H9 (cell line): ENCODE results near the gene DPF3. TPM values are rescaled to one million over a fixed set of nuclear protein-coding genes. Genes with fewer than 3 reads are reported as not detected.

ENCODE experiments used
- DNase-seq: peaks from one replicate; pipeline ENCODE4 v3.0.0-alpha.2; 2017
- H2AFZ ChIP-seq: one replicate; pipeline ENCODE4 v1.6.1; 2013; ENCODE audit warnings: mild to moderate bottlenecking, low read length, control low read depth, moderate library complexity
- H2AK5ac ChIP-seq: 2 replicates; pipeline ENCODE4 v1.6.1; 2013; ENCODE audit warnings: low read length, control low read depth, mixed read lengths; ENCODE audit not compliant: insufficient read length
- H2BK120ac ChIP-seq: one replicate; pipeline ENCODE4 v1.6.1; 2013; ENCODE audit warnings: low read depth, mild to moderate bottlenecking, low read length, control low read depth, inconsistent platforms; ENCODE audit not compliant: poor library complexity, severe bottlenecking
- H2BK12ac ChIP-seq: 2 replicates; pipeline ENCODE4 v1.6.1; 2013; ENCODE audit warnings: low read length, control low read depth, mixed read lengths, low read depth; ENCODE audit not compliant: insufficient read length
- H2BK15ac ChIP-seq: 2 replicates; pipeline ENCODE4 v1.6.1; 2013; ENCODE audit warnings: low read depth, low read length, control low read depth
- H2BK20ac ChIP-seq: one replicate; pipeline ENCODE4 v1.6.1; 2013; ENCODE audit warnings: low read depth, mild to moderate bottlenecking, low read length, control low read depth, inconsistent platforms; ENCODE audit not compliant: poor library complexity, severe bottlenecking
- H2BK5ac ChIP-seq: 2 replicates; pipeline ENCODE4 v1.6.1; 2013; ENCODE audit warnings: low read length, control low read depth, mixed read lengths; ENCODE audit not compliant: insufficient read length
- H3K14ac ChIP-seq: 2 replicates; pipeline ENCODE4 v1.6.1; 2013; ENCODE audit warnings: low read length, control low read depth; ENCODE audit not compliant: insufficient read depth
- H3K18ac ChIP-seq: 2 replicates; pipeline ENCODE4 v1.6.1; 2013; ENCODE audit warnings: low read depth, mild to moderate bottlenecking, mixed read lengths, low read length, control low read depth; ENCODE audit not compliant: insufficient read length
- H3K23ac ChIP-seq: 2 replicates; pipeline ENCODE4 v1.6.1; 2013; ENCODE audit warnings: low read length, control low read depth, mixed read lengths, low read depth; ENCODE audit not compliant: insufficient read length
- H3K23me2 ChIP-seq: 2 replicates; pipeline ENCODE4 v1.6.1; 2013; ENCODE audit warnings: low read depth, mild to moderate bottlenecking, mixed read lengths, low read length, control low read depth; ENCODE audit not compliant: insufficient read length, poor library complexity, severe bottlenecking
- H3K27ac ChIP-seq: 2 replicates; pipeline ENCODE4 v1.5.1; 2013; ENCODE audit warnings: low read length, control low read depth, mixed read lengths, low read depth; ENCODE audit not compliant: insufficient read length
- H3K27me3 ChIP-seq: 2 replicates; pipeline ENCODE4 v1.6.1; 2013; ENCODE audit warnings: low read length, control low read depth, inconsistent platforms; ENCODE audit not compliant: insufficient read depth
- H3K4ac ChIP-seq: 2 replicates; pipeline ENCODE4 v1.6.1; 2013; ENCODE audit warnings: low read depth, mild to moderate bottlenecking, control low read depth, inconsistent platforms, low read length, moderate library complexity
- H3K4me1 ChIP-seq: 2 replicates; pipeline ENCODE4 v1.6.1; 2013; ENCODE audit warnings: low read length, control low read depth, inconsistent platforms; ENCODE audit not compliant: insufficient read depth
- H3K4me2 ChIP-seq: 2 replicates; pipeline ENCODE4 v1.6.1; 2013; ENCODE audit warnings: low read length, control low read depth, mixed read lengths; ENCODE audit not compliant: insufficient read length, insufficient read depth
- H3K56ac ChIP-seq: 2 replicates; pipeline ENCODE4 v1.6.1; 2013; ENCODE audit warnings: low read depth, mild to moderate bottlenecking, mixed read lengths, low read length, control low read depth; ENCODE audit not compliant: insufficient read length
- H3K79me1 ChIP-seq: 2 replicates; pipeline ENCODE4 v1.6.1; 2013; ENCODE audit warnings: low read depth, mild to moderate bottlenecking, moderate library complexity, low read length, control low read depth, inconsistent platforms; ENCODE audit not compliant: insufficient read depth, poor library complexity, severe bottlenecking
- H3K79me2 ChIP-seq: 2 replicates; pipeline ENCODE4 v1.6.1; 2013; ENCODE audit warnings: low read length, control low read depth, inconsistent platforms; ENCODE audit not compliant: insufficient read depth
- H3K9ac ChIP-seq: 2 replicates; pipeline ENCODE4 v1.6.1; 2013; ENCODE audit warnings: low read length, control low read depth, mixed read lengths; ENCODE audit not compliant: insufficient read length; ENCODE audit errors: extremely low read depth
- H3K9me3 ChIP-seq: one replicate; pipeline ENCODE4 v1.6.1; 2013; ENCODE audit warnings: low read depth, low read length, inconsistent platforms; ENCODE audit not compliant: control insufficient read depth
- H3T11ph ChIP-seq: one replicate; pipeline ENCODE4 v1.6.1; 2013; ENCODE audit warnings: mild to moderate bottlenecking, low read length, control low read depth, inconsistent platforms
- H4K20me1 ChIP-seq: one replicate; pipeline ENCODE4 v1.6.1; 2013; ENCODE audit not compliant: control insufficient read depth, insufficient read length, insufficient read depth
- H4K5ac ChIP-seq: 2 replicates; pipeline ENCODE4 v1.6.1; 2013; ENCODE audit warnings: low read depth, mild to moderate bottlenecking, mixed read lengths, low read length, control low read depth; ENCODE audit not compliant: insufficient read length
- H4K8ac ChIP-seq: replicated peaks from 2 replicates; pipeline ENCODE4 v1.6.1; 2013; ENCODE audit warnings: low read length, control low read depth, mixed read lengths, low read depth; ENCODE audit not compliant: insufficient read length
- H4K91ac ChIP-seq: 2 replicates; pipeline ENCODE4 v1.6.1; 2013; ENCODE audit warnings: low read depth, mild to moderate bottlenecking, moderate library complexity, mixed read lengths, low read length, control low read depth; ENCODE audit not compliant: insufficient read length
- H3K27ac Mint-ChIP-seq, 3 experiments: 2 replicates in 2 of 3; 3 replicates in 1 of 3; pipeline ENCODE4 v1.8.0; 2020 to 2021; ENCODE audit warnings: mixed read lengths in 3 of 3, mild to moderate bottlenecking in 1 of 3, moderate library complexity in 1 of 3
- H3K27me3 Mint-ChIP-seq: 2 replicates; pipeline ENCODE4 v1.8.0; 2021; ENCODE audit warnings: low read depth, mild to moderate bottlenecking, moderate library complexity, mixed read lengths
- H3K36me3 Mint-ChIP-seq, 3 experiments: 2 replicates in 2 of 3; 3 replicates in 1 of 3; pipeline ENCODE4 v1.8.0; 2020 to 2021; ENCODE audit warnings: low read depth in 3 of 3, mixed read lengths in 3 of 3; ENCODE audit not compliant: insufficient read depth in 1 of 3
- H3K4me1 Mint-ChIP-seq, 2 experiments: 2 replicates each; pipeline ENCODE4 v1.8.0; 2020; ENCODE audit warnings: mixed read lengths in 2 of 2
- H3K4me3 Mint-ChIP-seq, 2 experiments: 2 replicates in 1 of 2; 3 replicates in 1 of 2; pipeline ENCODE4 v1.8.0; 2020 to 2021; ENCODE audit warnings: mild to moderate bottlenecking in 2 of 2, mixed read lengths in 2 of 2, moderate library complexity in 1 of 2
- H3K9me3 Mint-ChIP-seq, 2 experiments: 2 replicates in 1 of 2; 3 replicates in 1 of 2; pipeline ENCODE4 v1.8.0; 2020; ENCODE audit warnings: mild to moderate bottlenecking in 2 of 2, mixed read lengths in 2 of 2, moderate library complexity in 1 of 2
- WGBS: extraction: QIAGEN DNeasy Blood & Tissue Kit; methylation state at CpG from one replicate; pipeline ENCODE4 v1.1.7; 2013; ENCODE audit warnings: missing lambda C conversion rate, low lambda C conversion rate, mixed read lengths; ENCODE audit not compliant: insufficient read length; ENCODE audit errors: extremely low coverage; 5-methylcytosine and 5-hydroxymethylcytosine counted together
- total RNA-seq: library from RNA; stranded (reverse); gene quantifications from 2 replicates; pipeline ENCODE4 v1.2.1, GENCODE V29; 2021
- TF ChIP-seq, protein P1 (sequence below): fragments of 200-600 bp; sonication (generic); conservative IDR thresholded peaks from 3 replicates; pipeline ENCODE4 v1.8.0; 2021; ENCODE audit warnings: antibody characterized with exemption, mild to moderate bottlenecking

DPF3 gene
- total RNA-seq, 1 experiment from 2014 or later = not detected

DNA sequence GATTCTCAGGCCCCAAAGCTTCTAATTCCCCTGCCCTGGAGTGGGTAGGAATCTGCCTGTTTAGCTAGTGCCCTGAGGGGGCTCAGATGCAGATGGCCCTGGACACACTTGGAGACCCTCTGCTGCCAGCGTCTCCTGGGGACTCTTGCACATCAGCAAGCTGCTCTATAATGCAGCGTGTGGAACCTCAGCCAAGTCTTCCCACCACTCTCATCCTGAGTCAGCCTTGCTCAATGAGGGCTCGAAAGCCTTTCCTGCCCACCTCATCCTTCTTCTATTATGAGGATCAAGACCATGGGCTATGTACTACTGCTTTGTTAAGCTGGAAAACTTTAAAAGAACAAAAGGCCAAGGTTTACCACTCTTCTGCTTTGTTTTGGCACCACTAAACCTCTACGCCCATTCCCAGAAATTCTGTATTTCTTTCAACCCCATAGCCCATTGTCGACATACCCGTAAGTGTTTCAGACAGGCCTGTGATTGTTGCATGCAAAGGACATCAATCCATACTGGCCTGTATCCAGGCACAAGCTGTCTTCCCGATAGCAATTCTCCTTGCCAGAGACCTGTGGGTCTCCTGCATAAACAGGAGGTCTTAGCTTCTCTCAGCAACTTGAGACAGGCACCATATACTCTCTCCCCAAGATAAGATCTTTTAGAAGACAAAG is 246.9 kb downstream of the DPF3 start:
- Mint-ChIP-seq H3K4me1 (peaks cover 7 to 8% of the 10 kb centered on the region in 2 experiments), H3K36me3 (no peaks in the 10 kb centered on the region), H3K27me3 (peaks cover 4% of the 10 kb centered on the region), H3K9me3 (0 out of 5 replicates have a peak, but pooled peaks cover 0 to 3% of the 10 kb centered on the region in 2 experiments), H3K4me3 (no peak overlapping the region), H3K27ac (no peak overlapping the region)
- Histone ChIP-seq H2BK120ac (no peak overlapping the region), H3K4me2 (no peak overlapping the region), H3K4me1 (no peaks in the 10 kb centered on the region), H2AK5ac (no peak overlapping the region), H3K23me2 (no peaks in the 10 kb centered on the region), H4K20me1 (no peaks in the 10 kb centered on the region), H3K56ac (no peak overlapping the region), H2BK12ac (no peak overlapping the region), H3K79me2 (no peaks in the 10 kb centered on the region), H3K14ac (no peak overlapping the region), H2BK5ac (no peak overlapping the region), H3K9ac (no peak overlapping the region), H3K4ac (no peak overlapping the region), H3K27me3 (no peaks in the 10 kb centered on the region), H4K5ac (no peak overlapping the region), H2BK15ac (no peak overlapping the region), H3K9me3 (no peaks in the 10 kb centered on the region), H2BK20ac (no peak overlapping the region), H3K79me1 (no peaks in the 10 kb centered on the region), H3K23ac (no peak overlapping the region), H3K27ac (no peak overlapping the region), H3K18ac (no peak overlapping the region), H4K91ac (no peak overlapping the region), H3T11ph (no peak overlapping the region), H2AFZ (no peak overlapping the region), H4K8ac (no peak overlapping the region)
- WGBS = no CpG with 5 or more reads among the region's 7 CpGs
- no peak for DNase-seq
- TF ChIP-seq, protein P1, sequence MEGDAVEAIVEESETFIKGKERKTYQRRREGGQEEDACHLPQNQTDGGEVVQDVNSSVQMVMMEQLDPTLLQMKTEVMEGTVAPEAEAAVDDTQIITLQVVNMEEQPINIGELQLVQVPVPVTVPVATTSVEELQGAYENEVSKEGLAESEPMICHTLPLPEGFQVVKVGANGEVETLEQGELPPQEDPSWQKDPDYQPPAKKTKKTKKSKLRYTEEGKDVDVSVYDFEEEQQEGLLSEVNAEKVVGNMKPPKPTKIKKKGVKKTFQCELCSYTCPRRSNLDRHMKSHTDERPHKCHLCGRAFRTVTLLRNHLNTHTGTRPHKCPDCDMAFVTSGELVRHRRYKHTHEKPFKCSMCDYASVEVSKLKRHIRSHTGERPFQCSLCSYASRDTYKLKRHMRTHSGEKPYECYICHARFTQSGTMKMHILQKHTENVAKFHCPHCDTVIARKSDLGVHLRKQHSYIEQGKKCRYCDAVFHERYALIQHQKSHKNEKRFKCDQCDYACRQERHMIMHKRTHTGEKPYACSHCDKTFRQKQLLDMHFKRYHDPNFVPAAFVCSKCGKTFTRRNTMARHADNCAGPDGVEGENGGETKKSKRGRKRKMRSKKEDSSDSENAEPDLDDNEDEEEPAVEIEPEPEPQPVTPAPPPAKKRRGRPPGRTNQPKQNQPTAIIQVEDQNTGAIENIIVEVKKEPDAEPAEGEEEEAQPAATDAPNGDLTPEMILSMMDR = no peak
